Testis (tissue), 3 donors: Measurements from ENCODE around the gene HJV. TPM values are rescaled to one million over a fixed set of nuclear protein-coding genes. Genes with fewer than 3 reads are reported as not detected.

Experiments used
- DNase-seq: peaks from one replicate; pipeline ENCODE4 v3.0.0-alpha.2; 2019
- H3K27ac ChIP-seq, 2 donors: fragments of 200-600 bp; sonication (generic); one replicate each; pipeline ENCODE4 v1.5.1; 2019
- H3K27me3 ChIP-seq: fragments of 200-600 bp; sonication (generic); one replicate; pipeline ENCODE4 v1.5.1; 2019
- H3K36me3 ChIP-seq: fragments of 200-600 bp; sonication (generic); one replicate; pipeline ENCODE4 v1.5.1; 2017; ENCODE audit warnings: low read depth; ENCODE audit errors: missing control alignments
- H3K4me1 ChIP-seq: fragments of 200-600 bp; sonication (generic); one replicate; pipeline ENCODE4 v1.5.1; 2019
- H3K4me3 ChIP-seq, 2 donors: fragments of 200-600 bp; sonication (generic); one replicate each; pipeline ENCODE4 v1.5.1; 2017 to 2019
- H3K9me3 ChIP-seq: fragments of 200-600 bp; sonication (generic); one replicate; pipeline ENCODE4 v1.5.1; 2017
- POLR2A ChIP-seq: fragments of 450-650 bp; IDR thresholded peaks from one replicate; pipeline ENCODE4 v1.6.1; 2017; ENCODE audit warnings: antibody characterized with exemption, mild to moderate bottlenecking, moderate library complexity
- WGBS, 2 donors: methylation state at CpG; one replicate each; pipeline ENCODE4 v1.1.5; 2018; 5-methylcytosine and 5-hydroxymethylcytosine counted together
- intact Hi-C: fragments of 100-400 bp; cut with DNase I; formaldehyde crosslinking; loops from one replicate; pipeline ENCODE4 v1.15.1; 2023; ENCODE audit warnings: low total_unique reads
- polyA plus RNA-seq: library from polyadenylated mRNA; stranded (reverse); fragments of 350-450 nt; fragmentation: Illumina TruSeq; extraction: RNeasy Lipid Tissue Mini Kit (QIAGEN cat#74804); gene quantifications from one replicate; pipeline ENCODE4 v1.2.3, GENCODE V29; 2014; ENCODE audit warnings: low read depth, low replicate concordance; ENCODE audit not compliant: insufficient read depth
- small RNA-seq, 2 donors: library from RNA; depleted of rRNA; stranded (forward); fragments of <200 nt; gene quantifications; one replicate each; pipeline ENCODE3, GENCODE V24; 2016
- total RNA-seq, 2 donors: library from RNA; depleted of rRNA; stranded (reverse); fragments of >200 nt; gene quantifications; one replicate each; pipeline ENCODE4 v1.2.3, GENCODE V29; 2016
- TF ChIP-seq, protein P1 (sequence below), 3 experiments: fragments of 450-650 bp in 2 of 3; fragments of 200-600 bp in 1 of 3; sonication (generic) in 1 of 3; IDR thresholded peaks; one replicate each; pipeline ENCODE4 v1.5.1; 2016 to 2019; ENCODE audit warnings: antibody characterized with exemption in 3 of 3, mild to moderate bottlenecking in 2 of 3, moderate library complexity in 1 of 3

The HJV gene
- total and polyA plus RNA-seq, 3 donors from 2014 or later, result 0.43 to 7.7 TPM; not detected in 1

DNA sequence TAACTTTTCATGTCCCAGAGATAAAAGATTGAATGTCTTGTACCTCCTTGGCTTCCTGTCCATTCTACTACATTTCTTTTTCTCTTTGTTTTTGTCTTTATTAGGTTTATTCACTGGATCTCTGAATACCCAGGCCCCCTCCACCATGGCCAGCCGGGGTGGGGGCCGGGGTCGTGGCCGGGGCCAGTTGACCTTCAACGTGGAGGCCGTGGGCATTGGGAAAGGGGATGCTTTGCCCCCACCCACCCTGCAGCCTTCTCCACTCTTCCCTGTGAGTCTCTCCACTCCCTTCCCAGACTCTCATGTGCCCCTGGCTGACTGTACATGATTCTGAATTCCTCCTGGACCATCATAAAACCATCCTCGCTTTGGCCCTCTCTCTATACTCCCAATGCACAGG is 46.8 kb downstream of the HJV start:
- Histone ChIP-seq H3K36me3 (no peaks in the 10 kb centered on the region), H3K9me3 (no peaks in the 10 kb centered on the region), H3K4me3 (no peak overlapping the region), H3K27me3 (no peaks in the 10 kb centered on the region), H3K4me1 (peaks cover 21% of the 10 kb centered on the region), H3K27ac (no peak overlapping the region)
- 72 to 87% methylated on average over 7 of the region's 7 CpGs for WGBS, 2 donors
- no peak for DNase-seq
- TF ChIP-seq, protein P1, sequence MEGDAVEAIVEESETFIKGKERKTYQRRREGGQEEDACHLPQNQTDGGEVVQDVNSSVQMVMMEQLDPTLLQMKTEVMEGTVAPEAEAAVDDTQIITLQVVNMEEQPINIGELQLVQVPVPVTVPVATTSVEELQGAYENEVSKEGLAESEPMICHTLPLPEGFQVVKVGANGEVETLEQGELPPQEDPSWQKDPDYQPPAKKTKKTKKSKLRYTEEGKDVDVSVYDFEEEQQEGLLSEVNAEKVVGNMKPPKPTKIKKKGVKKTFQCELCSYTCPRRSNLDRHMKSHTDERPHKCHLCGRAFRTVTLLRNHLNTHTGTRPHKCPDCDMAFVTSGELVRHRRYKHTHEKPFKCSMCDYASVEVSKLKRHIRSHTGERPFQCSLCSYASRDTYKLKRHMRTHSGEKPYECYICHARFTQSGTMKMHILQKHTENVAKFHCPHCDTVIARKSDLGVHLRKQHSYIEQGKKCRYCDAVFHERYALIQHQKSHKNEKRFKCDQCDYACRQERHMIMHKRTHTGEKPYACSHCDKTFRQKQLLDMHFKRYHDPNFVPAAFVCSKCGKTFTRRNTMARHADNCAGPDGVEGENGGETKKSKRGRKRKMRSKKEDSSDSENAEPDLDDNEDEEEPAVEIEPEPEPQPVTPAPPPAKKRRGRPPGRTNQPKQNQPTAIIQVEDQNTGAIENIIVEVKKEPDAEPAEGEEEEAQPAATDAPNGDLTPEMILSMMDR (IDR thresholded peaks at IDR 0.05), result no peak
- TF ChIP-seq POLR2A, result no peak
- intact Hi-C loops, result no loop called here

GRCh38 chr1:145972580-145972979 is 49.0 kb downstream of the HJV start:
- H3K36me3 ChIP-seq, result no peaks in the 10 kb centered on the region
- no peak overlapping the region for H3K4me3 ChIP-seq
- no peaks in the 10 kb centered on the region for H3K9me3 ChIP-seq
- H3K27ac ChIP-seq, result no peak overlapping the region
- intact Hi-C loops, result no loop called here
- WGBS, 2 donors, result 80 to 88% methylated on average over 7 of the region's 7 CpGs
- TF ChIP-seq, protein P1 (IDR thresholded peaks at IDR 0.05), result no peak
- no peak for TF ChIP-seq POLR2A
- H3K4me1 ChIP-seq, result no peaks in the 10 kb centered on the region
- DNase-seq, result no peak
- H3K27me3 ChIP-seq, result no peaks in the 10 kb centered on the region

Small RNAs within 50 kb of the gene (small RNA-seq; reads per million reads assigned to genes)
- gene RNVU1-6, result 0.66 to 0.73 reads per million in 2 donors

Other genes starting within 250 kb of the HJV start
- gene RNF115, start 197.6 kb downstream of the HJV start, total RNA-seq, result 10 to 100 TPM; 24.4 to 29.1 TPM
- 13.8 TPM for gene RNF115, start 197.6 kb downstream of the HJV start, polyA plus RNA-seq
- 10 to 100 TPM; 56.2 to 63.8 TPM for gene POLR3C, start 197.5 kb downstream of the HJV start, total RNA-seq
- 73.3 TPM for gene POLR3C, start 197.5 kb downstream of the HJV start, polyA plus RNA-seq
- gene NUDT17, start 176.1 kb downstream of the HJV start, total RNA-seq, result 10 to 100 TPM in 1 of 2 donors, 1 to 10 TPM in 1; 9.5 to 13.1 TPM
- gene NUDT17, start 176.1 kb downstream of the HJV start, polyA plus RNA-seq, result 9.5 TPM
- gene PIAS3, start 162.7 kb downstream of the HJV start, total RNA-seq, result 10 to 100 TPM; 39.8 to 40.1 TPM
- 30.9 TPM for gene PIAS3, start 162.7 kb downstream of the HJV start, polyA plus RNA-seq
- 1 to 10 TPM; 1.3 to 1.7 TPM for gene ANKRD35, start 135.9 kb downstream of the HJV start, total RNA-seq
- gene ANKRD35, start 135.9 kb downstream of the HJV start, polyA plus RNA-seq, result 3.3 TPM
- 1 to 10 TPM; 4.3 to 6.3 TPM for gene ITGA10, start 111.7 kb downstream of the HJV start, total RNA-seq
- 3.4 TPM for gene ITGA10, start 111.7 kb downstream of the HJV start, polyA plus RNA-seq
- gene PEX11B, start 103.0 kb downstream of the HJV start, total RNA-seq, result 10 to 100 TPM; 42.1 to 42.7 TPM
- gene PEX11B, start 103.0 kb downstream of the HJV start, polyA plus RNA-seq, result 54.8 TPM
- gene RBM8A, start 94.3 kb downstream of the HJV start, total RNA-seq, result 100 to 1,000 TPM; 158 to 174 TPM
- gene RBM8A, start 94.3 kb downstream of the HJV start, polyA plus RNA-seq, result 123 TPM
- gene LIX1L, start 63.7 kb downstream of the HJV start, total RNA-seq, result 10 to 100 TPM; 15.8 to 20.6 TPM
- 16.6 TPM for gene LIX1L, start 63.7 kb downstream of the HJV start, polyA plus RNA-seq
- under 1 TPM; 0.31 to 0.43 TPM for gene ANKRD34A, start 57.2 kb downstream of the HJV start, total RNA-seq
- 0.51 TPM for gene ANKRD34A, start 57.2 kb downstream of the HJV start, polyA plus RNA-seq
- gene POLR3GL, start 57.0 kb downstream of the HJV start, total RNA-seq, result 10 to 100 TPM; 20.9 to 23.5 TPM
- gene POLR3GL, start 57.0 kb downstream of the HJV start, polyA plus RNA-seq, result 37.9 TPM
- 100 to 1,000 TPM; 268 to 328 TPM for gene TXNIP, start 25.2 kb downstream of the HJV start, total RNA-seq
- 274 TPM for gene TXNIP, start 25.2 kb downstream of the HJV start, polyA plus RNA-seq
- 1 to 10 TPM; 4.0 to 5.6 TPM for gene NBPF10, start 123.1 kb upstream of the HJV start, total RNA-seq
- 2.3 TPM for gene NBPF10, start 123.1 kb upstream of the HJV start, polyA plus RNA-seq
- 100 to 1,000 TPM; 117 to 160 TPM for gene NOTCH2NLA, start 207.3 kb upstream of the HJV start, total RNA-seq
- 61.2 TPM for gene NOTCH2NLA, start 207.3 kb upstream of the HJV start, polyA plus RNA-seq